ENCODE data around the gene GOLGA8O.
"Not testable (repeated sequence)": the region's sequence is repeated elsewhere in the genome, so short reads cannot be mapped to it uniquely, and the experiment has no call there.

GOLGA8O gene

GRCh38 chr15:32455534-32455933 is at the start of gene GOLGA8O:
Gene GOLGA8O (minus strand): TSS chr15:32455634. CDS start chr15:32455536, 98 bp downstream.
- not testable (repeated sequence) for DNase-seq (ENCODE audit: low read depth)

GRCh38 chr15:32504152-32504811 is 48.8 kb upstream of the GOLGA8O start:
- DNase-seq (ENCODE audit: low read depth), result not testable (repeated sequence)

GRCh38 chr15:32502946-32503345 is 47.5 kb upstream of the GOLGA8O start:
- not testable (repeated sequence) for DNase-seq (ENCODE audit: low read depth)

GRCh38 chr15:32492768-32493167 is 37.3 kb upstream of the GOLGA8O start:
- not testable (repeated sequence) for DNase-seq (ENCODE audit: low read depth)

- DNase-seq (ENCODE audit: low read depth), result not testable (repeated sequence)
Observed at GRCh38 chr15:32486474-32486873, 31.0 kb upstream of the GOLGA8O start.

GRCh38 chr15:32483377-32483776 is 27.9 kb upstream of the GOLGA8O start:
- DNase-seq (ENCODE audit: low read depth), result not testable (repeated sequence)

GRCh38 chr15:32481683-32482082 is 26.2 kb upstream of the GOLGA8O start:
- DNase-seq (ENCODE audit: low read depth), result not testable (repeated sequence)

- DNase-seq (ENCODE audit: low read depth), result not testable (repeated sequence)
Observed at GRCh38 chr15:32468076-32468475, 12.6 kb upstream of the GOLGA8O start.

GRCh38 chr15:32440445-32440977 is 14.9 kb downstream of the GOLGA8O start:
- not testable (repeated sequence) for DNase-seq (ENCODE audit: low read depth)

GRCh38 chr15:32434102-32434963 is 21.1 kb downstream of the GOLGA8O start:
- DNase-seq (ENCODE audit: low read depth), result not testable (repeated sequence)

GRCh38 chr15:32427635-32428034 is 27.8 kb downstream of the GOLGA8O start:
- DNase-seq (ENCODE audit: low read depth), result not testable (repeated sequence)

- DNase-seq (ENCODE audit: low read depth), result not testable (repeated sequence)
Observed at GRCh38 chr15:32426511-32426910, 28.9 kb downstream of the GOLGA8O start.

- DNase-seq (ENCODE audit: low read depth), result not testable (repeated sequence)
Observed at GRCh38 chr15:32407903-32408302, 47.5 kb downstream of the GOLGA8O start.

- DNase-seq (ENCODE audit: low read depth), result not testable (repeated sequence)
Observed at GRCh38 chr15:32403192-32403591, 52.2 kb downstream of the GOLGA8O start, which contains the start of gene GOLGA8K. Gene GOLGA8K (minus strand): TSS chr15:32403292. CDS start chr15:32403194, 98 bp downstream.

- DNase-seq (ENCODE audit: low read depth), result not testable (repeated sequence)
Observed at GRCh38 chr15:32396522-32396921, 58.9 kb downstream of the GOLGA8O start.

Data from activated T-cell treated with anti-CD3 and anti-CD28 coated beads for 1 hour (primary cell).